Endothelial cell of umbilical vein (primary cell): ENCODE data around the gene RGS9. TPM values are rescaled to one million over a fixed set of nuclear protein-coding genes. Genes with fewer than 3 reads are reported as not detected.

Experiments
- BruUV-seq: library from RNA; stranded (reverse); fragments of 400-500 nt; replicated peaks from 2 replicates; lab custom pipeline; 2021; lab: Mats Ljungman, UMichigan
- CTCF ChIA-PET: fragments of 300-600, 350-600 bp; sonication (Branson Sonifier 250); formaldehyde crosslinking; loops from one replicate; lab custom pipeline; 2021; ENCODE audit warnings: antibody characterized with exemption, inconsistent platforms; lab: Charles Lee
- POLR2A ChIA-PET: fragments of 300-600, 350-600 bp; sonication (Branson Sonifier 250); formaldehyde crosslinking; loops from one replicate; lab custom pipeline; 2021; ENCODE audit warnings: antibody characterized with exemption, inconsistent platforms; lab: Charles Lee
- DNase-seq: peaks from one replicate; pipeline ENCODE4 v3.0.0-alpha.2; 2011; ENCODE audit warnings: low read depth, low spot score
- FAIRE-seq: peaks from 2 replicates; lab custom pipeline; 2011; peaks lifted over from hg19 to GRCh38; lab: Jason Lieb, UNC
- H2AFZ ChIP-seq: 2 replicates; pipeline ENCODE4 v1.6.0; 2012; ENCODE audit warnings: low read depth, low read length, control low read depth, inconsistent platforms
- H3K27ac ChIP-seq: 2 replicates; pipeline ENCODE4 v1.5.1; 2011; ENCODE audit warnings: low read depth, mild to moderate bottlenecking, control low read depth, low read length, moderate library complexity; ENCODE audit not compliant: insufficient read depth
- H3K27me3 ChIP-seq, 2 experiments: 2 replicates each; pipeline versions ENCODE4 v1.6.0 to v1.6.1; 2011; ENCODE audit warnings: low read length in 2 of 2, mixed read lengths in 1 of 2; ENCODE audit not compliant: control insufficient read depth in 2 of 2, insufficient read depth in 2 of 2
- H3K36me3 ChIP-seq, 2 experiments: 2 replicates in 1 of 2; 3 replicates in 1 of 2; pipeline ENCODE4 v1.5.1; 2011; ENCODE audit warnings: low read length in 2 of 2, mild to moderate bottlenecking in 1 of 2, moderate library complexity in 1 of 2; ENCODE audit not compliant: control insufficient read depth in 2 of 2, insufficient read depth in 2 of 2; ENCODE audit errors: extremely low read depth in 1 of 2
- H3K4me1 ChIP-seq: 3 replicates; pipeline ENCODE4 v1.5.1; 2011; ENCODE audit warnings: mild to moderate bottlenecking, low read length; ENCODE audit not compliant: control insufficient read depth, insufficient read depth; ENCODE audit errors: extremely low read depth
- H3K4me2 ChIP-seq: 2 replicates; pipeline ENCODE4 v1.6.1; 2011; ENCODE audit warnings: low read length, control low read depth, mixed read lengths; ENCODE audit not compliant: insufficient read depth
- H3K4me3 ChIP-seq, 3 experiments: fragments of 200-600 bp in 1 of 3; sonication (generic), shearing (Covaris generic) in 1 of 3; replicated peaks in 1 of 3; 2 replicates each; pipeline ENCODE4 v1.5.1; 2011 to 2016; ENCODE audit warnings: control low read depth in 3 of 3, low read length in 3 of 3, mild to moderate bottlenecking in 2 of 3, inconsistent platforms in 1 of 3, low read depth in 1 of 3, moderate library complexity in 1 of 3; ENCODE audit not compliant: insufficient read depth in 1 of 3
- H3K79me2 ChIP-seq: 2 replicates; pipeline ENCODE4 v1.6.0; 2012; ENCODE audit warnings: low read length, inconsistent platforms; ENCODE audit not compliant: control insufficient read depth, insufficient read depth
- H3K9ac ChIP-seq: replicated peaks from 2 replicates; pipeline ENCODE3; 2011; ENCODE audit warnings: low read length, control low read depth; ENCODE audit not compliant: insufficient read depth; ENCODE audit errors: extremely low read depth
- H3K9me1 ChIP-seq: replicated peaks from 3 replicates; pipeline ENCODE4 v1.6.0; 2011; ENCODE audit warnings: mild to moderate bottlenecking, low read length; ENCODE audit not compliant: control insufficient read depth, insufficient read depth; ENCODE audit errors: extremely low read depth
- H3K9me3 ChIP-seq: replicated peaks from 2 replicates; pipeline ENCODE4 v1.5.1; 2012; ENCODE audit warnings: low read length, inconsistent platforms; ENCODE audit not compliant: control insufficient read depth, insufficient read depth
- H4K20me1 ChIP-seq: replicated peaks from 2 replicates; pipeline ENCODE3; 2011; ENCODE audit warnings: mild to moderate bottlenecking, low read length; ENCODE audit not compliant: control insufficient read depth, insufficient read depth; ENCODE audit errors: extremely low read depth
- EZH2 ChIP-seq: IDR thresholded peaks from 2 replicates; pipeline ENCODE4 v1.6.1; 2012; ENCODE audit warnings: borderline replicate concordance, low read depth, mild to moderate bottlenecking, moderate library complexity, low read length, inconsistent platforms; ENCODE audit not compliant: severe bottlenecking
- FOS ChIP-seq: IDR thresholded peaks from 2 replicates; pipeline ENCODE4 v1.6.1; 2011; ENCODE audit warnings: mild to moderate bottlenecking, low read length, moderate library complexity, borderline replicate concordance; ENCODE audit not compliant: insufficient read depth
- GATA2 ChIP-seq: IDR thresholded peaks from 2 replicates; pipeline ENCODE4 v1.7.0; 2011; ENCODE audit warnings: low read depth, mild to moderate bottlenecking, moderate library complexity, mixed read lengths, low read length; ENCODE audit not compliant: insufficient read length, insufficient read depth
- JUN ChIP-seq: IDR thresholded peaks from 2 replicates; pipeline ENCODE4 v1.6.1; 2011; ENCODE audit warnings: borderline replicate concordance, low read depth; ENCODE audit not compliant: insufficient read length, insufficient read depth
- POLR2AphosphoS5 ChIP-seq: IDR thresholded peaks from 2 replicates; pipeline ENCODE4 v1.6.1; 2012; ENCODE audit warnings: low read depth, mild to moderate bottlenecking, control low read depth, low read length, moderate library complexity; ENCODE audit not compliant: insufficient read depth
- dilution Hi-C: fragments of 300-500 bp; cut with MboI; formaldehyde crosslinking; loops from one replicate; pipeline ENCODE4 v1.15.0; 2019; ENCODE audit warnings: low sequenced_read_pairs; ENCODE audit not compliant: extremely low pct_ligation_motif_present
- intact Hi-C: fragments of 100-400 bp; cut with micrococcal nuclease; formaldehyde crosslinking; loops from one replicate; pipeline ENCODE4 v1.10.0; 2022
- polyA plus RNA-seq, 4 experiments: library from polyadenylated mRNA; depleted of rRNA in 3 of 4; stranded (reverse) in 3 of 4; unstranded in 1 of 4; fragments of >200 nt; gene quantifications; 2 replicates each; pipeline versions ENCODE4 v1.2.1 to v1.2.3, GENCODE V29; 2011 to 2012; ENCODE audit warnings: missing spikeins in 1 of 4
- total RNA-seq: library from RNA; stranded (reverse); gene quantifications from 2 replicates; pipeline ENCODE4 v1.2.3, GENCODE V29; 2021
- TF ChIP-seq, protein P1 (sequence below), 2 donors: IDR thresholded peaks; 1 replicate in 1 of 2; 2 replicates in 1 of 2; pipeline ENCODE4 v1.5.1; 2011; ENCODE audit warnings: low read length in 2 of 2, mild to moderate bottlenecking in 2 of 2, moderate library complexity in 2 of 2, control low read depth in 1 of 2, inconsistent platforms in 1 of 2, low read depth in 1 of 2; ENCODE audit not compliant: insufficient read depth in 1 of 2; ENCODE audit errors: extremely low read depth in 1 of 2

The RGS9 gene
- total and polyA plus RNA-seq, 2 donors (not counting 3 experiments of a cell fraction or from before 2014, with no cell fraction given) = 0.61 to 1.4 TPM

- no peaks in the 10 kb centered on the region for H3K9me1 ChIP-seq
- DNase-seq (peak; percentile 65), FAIRE-seq (peak; percentile 58)
- ChIA-PET CTCF (interaction anchor here (0.5 to 3.2 kb wide), 8 partner anchors 12 to 74 kb away, joined by 3 to 26 read pairs (median 4); partner anchors contain the start of gene RGS9), POLR2A (no interaction called here)
- H3K27ac ChIP-seq = peak overlapping the region; percentile 67
- no peaks in the 10 kb centered on the region for H3K79me2 ChIP-seq
- H3K9ac ChIP-seq = peak overlapping the region; percentile 86
- H3K4me2 ChIP-seq = peak overlapping the region; percentile 45
- no peaks in the 10 kb centered on the region for H3K36me3 ChIP-seq
- dilution Hi-C loops (no loop called here), intact Hi-C loops (loop anchor here (1.0 to 2.0 kb wide), 2 partner anchors 13 to 75 kb away; partner anchors contain the start of gene RGS9)
- H2AFZ ChIP-seq = peak overlapping the region; percentile 97
- BruUV-seq = no TSS peak
- H3K27me3 ChIP-seq = peaks cover 9 to 10% of the 10 kb centered on the region in 2 experiments
- no peaks in the 10 kb centered on the region for H3K9me3 ChIP-seq
- no peak overlapping the region for H3K4me3 ChIP-seq
- H3K4me1 ChIP-seq = peaks cover 14% of the 10 kb centered on the region
- TF ChIP-seq POLR2AphosphoS5 = no peak
- peak; percentile 31 for TF ChIP-seq FOS
- H4K20me1 ChIP-seq = no peaks in the 10 kb centered on the region
Observed at GRCh38 chr17:65123757-65124675, 13.2 kb upstream of the RGS9 start.

- DNase-seq = no peak
- intact Hi-C loops (no loop called here), dilution Hi-C loops (no loop called here)
- Histone ChIP-seq H3K4me2 (no peak overlapping the region), H3K9me3 (no peaks in the 10 kb centered on the region), H3K27me3 (peaks cover 16 to 25% of the 10 kb centered on the region in 2 experiments), H3K79me2 (no peaks in the 10 kb centered on the region), H3K27ac (no peak overlapping the region), H3K9ac (no peak overlapping the region), H2AFZ (no peak overlapping the region), H3K9me1 (no peaks in the 10 kb centered on the region), H3K4me1 (no peaks in the 10 kb centered on the region), H3K36me3 (no peaks in the 10 kb centered on the region), H4K20me1 (no peaks in the 10 kb centered on the region), H3K4me3 (no peak overlapping the region)
- BruUV-seq = no TSS peak
- ChIA-PET CTCF (interaction anchor here (1.5 to 1.6 kb wide), 2 partner anchors 30 to 67 kb away, joined by 4 to 5 read pairs; no protein-coding TSS in a partner anchor), POLR2A (no interaction called here)
- TF ChIP-seq POLR2AphosphoS5 = no peak
- no peak for TF ChIP-seq FOS
- no peak for TF ChIP-seq JUN
- TF ChIP-seq, protein P1, sequence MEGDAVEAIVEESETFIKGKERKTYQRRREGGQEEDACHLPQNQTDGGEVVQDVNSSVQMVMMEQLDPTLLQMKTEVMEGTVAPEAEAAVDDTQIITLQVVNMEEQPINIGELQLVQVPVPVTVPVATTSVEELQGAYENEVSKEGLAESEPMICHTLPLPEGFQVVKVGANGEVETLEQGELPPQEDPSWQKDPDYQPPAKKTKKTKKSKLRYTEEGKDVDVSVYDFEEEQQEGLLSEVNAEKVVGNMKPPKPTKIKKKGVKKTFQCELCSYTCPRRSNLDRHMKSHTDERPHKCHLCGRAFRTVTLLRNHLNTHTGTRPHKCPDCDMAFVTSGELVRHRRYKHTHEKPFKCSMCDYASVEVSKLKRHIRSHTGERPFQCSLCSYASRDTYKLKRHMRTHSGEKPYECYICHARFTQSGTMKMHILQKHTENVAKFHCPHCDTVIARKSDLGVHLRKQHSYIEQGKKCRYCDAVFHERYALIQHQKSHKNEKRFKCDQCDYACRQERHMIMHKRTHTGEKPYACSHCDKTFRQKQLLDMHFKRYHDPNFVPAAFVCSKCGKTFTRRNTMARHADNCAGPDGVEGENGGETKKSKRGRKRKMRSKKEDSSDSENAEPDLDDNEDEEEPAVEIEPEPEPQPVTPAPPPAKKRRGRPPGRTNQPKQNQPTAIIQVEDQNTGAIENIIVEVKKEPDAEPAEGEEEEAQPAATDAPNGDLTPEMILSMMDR (IDR thresholded peaks at IDR 0.05; ENCODE audit: extremely low read depth in 1 of 2, insufficient read depth in 1 of 2, low read depth in 1 of 2, low read length in 2 of 2) = no peak
- TF ChIP-seq EZH2 = no peak
- TF ChIP-seq GATA2 = no peak
- no peak for FAIRE-seq
Observed at GRCh38 chr17:65130832-65131231, 6.3 kb upstream of the RGS9 start.
